Cardiac fibroblast (primary cell): ENCODE results near the gene FANCM.
A peak's percentile ranks its signal among the peaks of the same experiment; 100 is the strongest.
"Not testable (repeated sequence)": the region's sequence is repeated elsewhere in the genome, so short reads cannot be mapped to it uniquely, and the experiment has no call there.

ENCODE experiments used
- DNase-seq, 2 donors: peaks; one replicate each; pipeline versions ENCODE4 v3.0.0 to v3.0.0-alpha.2; 2010; ENCODE audit warnings: low read depth in 2 of 2
- H3K4me3 ChIP-seq, 2 donors: replicated peaks in 1 of 2; 1 replicate in 1 of 2; 2 replicates in 1 of 2; pipeline ENCODE4 v1.5.1; 2011; ENCODE audit warnings: low read depth in 2 of 2, low read length in 2 of 2, mild to moderate bottlenecking in 2 of 2, moderate library complexity in 1 of 2
- CTCF ChIP-seq: IDR thresholded peaks from one replicate; pipeline ENCODE4 v1.5.1; 2011; ENCODE audit warnings: low read depth, mild to moderate bottlenecking, low read length, inconsistent platforms

The FANCM gene

GRCh38 chr14:45199230-45199629 lies 63.5 kb downstream of the FANCM start:
- no peak overlapping the region for H3K4me3 ChIP-seq
- TF ChIP-seq CTCF: no peak
- DNase-seq: peak; percentile 14 to 82

DNA sequence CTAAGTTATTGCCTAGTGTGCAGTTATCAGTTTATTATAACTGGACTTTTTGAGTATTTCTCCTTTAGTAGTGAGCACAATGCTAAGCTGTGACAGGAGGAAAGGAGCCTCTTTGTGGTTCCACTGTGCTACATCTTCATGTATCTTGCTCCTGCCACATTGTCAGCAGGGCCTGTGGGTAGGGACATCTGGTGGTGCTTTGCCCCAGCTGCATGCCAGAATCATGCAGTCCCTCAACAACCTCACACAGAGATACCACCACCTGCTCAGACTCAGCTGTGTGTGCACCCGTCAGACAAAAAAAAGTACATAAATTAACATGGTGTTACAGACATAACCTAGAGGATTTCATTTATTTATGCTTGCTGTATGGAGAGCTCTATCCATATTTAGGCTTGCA lies 66.2 kb downstream of the FANCM start:
- no peak overlapping the region for H3K4me3 ChIP-seq
- TF ChIP-seq CTCF: peak; percentile 34
- peak; percentile 30 to 44 for DNase-seq

GRCh38 chr14:45204241-45204640 lies 68.5 kb downstream of the FANCM start:
- TF ChIP-seq CTCF: no peak
- no peak overlapping the region for H3K4me3 ChIP-seq
- DNase-seq: no peak

GRCh38 chr14:45210159-45210558 lies 74.4 kb downstream of the FANCM start:
- H3K4me3 ChIP-seq: no peak overlapping the region
- TF ChIP-seq CTCF: no peak
- DNase-seq: no peak

GRCh38 chr14:45211295-45211694 lies 75.6 kb downstream of the FANCM start:
- DNase-seq: no peak
- TF ChIP-seq CTCF: no peak
- no peak overlapping the region for H3K4me3 ChIP-seq

- no peak for TF ChIP-seq CTCF
- H3K4me3 ChIP-seq: no peak overlapping the region
- no peak for DNase-seq
Observed at GRCh38 chr14:45212231-45212630, 76.5 kb downstream of the FANCM start.

DNA sequence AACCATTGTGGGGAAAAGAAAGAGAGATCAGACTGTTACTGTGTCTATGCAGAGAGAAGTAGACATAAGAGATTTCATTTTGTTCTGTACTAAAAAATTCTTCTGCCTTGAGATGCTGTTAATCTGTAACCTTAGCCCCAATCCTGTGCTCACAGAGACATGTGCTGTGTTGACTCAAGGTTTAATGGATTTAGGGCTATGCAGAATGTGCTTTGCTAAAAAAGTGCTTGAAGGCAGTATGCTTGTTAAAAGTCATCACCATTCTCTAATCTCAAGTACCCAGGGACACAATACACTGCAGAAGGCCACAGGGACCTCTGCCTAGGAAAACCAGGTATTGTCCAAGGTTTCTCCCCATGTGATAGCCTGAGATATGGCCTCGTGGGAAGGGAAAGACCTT lies 78.0 kb downstream of the FANCM start:
- not testable (repeated sequence) for H3K4me3 ChIP-seq, DNase-seq

- not testable (repeated sequence) for H3K4me3 ChIP-seq, DNase-seq
Observed at GRCh38 chr14:45214341-45214740, 78.6 kb downstream of the FANCM start.
